GM18873 (cell line): Measurements from ENCODE around the gene STPG2.

Source experiments
- ATAC-seq: cut with Tn5 transposase; IDR thresholded peaks from one replicate; pipeline ENCODE4 v1.9.1; 2021; ENCODE audit warnings: mild to moderate bottlenecking, moderate library complexity, moderate number of reproducible peaks; ENCODE audit not compliant: unreplicated experiment, low FRiP score

STPG2 gene

DNA sequence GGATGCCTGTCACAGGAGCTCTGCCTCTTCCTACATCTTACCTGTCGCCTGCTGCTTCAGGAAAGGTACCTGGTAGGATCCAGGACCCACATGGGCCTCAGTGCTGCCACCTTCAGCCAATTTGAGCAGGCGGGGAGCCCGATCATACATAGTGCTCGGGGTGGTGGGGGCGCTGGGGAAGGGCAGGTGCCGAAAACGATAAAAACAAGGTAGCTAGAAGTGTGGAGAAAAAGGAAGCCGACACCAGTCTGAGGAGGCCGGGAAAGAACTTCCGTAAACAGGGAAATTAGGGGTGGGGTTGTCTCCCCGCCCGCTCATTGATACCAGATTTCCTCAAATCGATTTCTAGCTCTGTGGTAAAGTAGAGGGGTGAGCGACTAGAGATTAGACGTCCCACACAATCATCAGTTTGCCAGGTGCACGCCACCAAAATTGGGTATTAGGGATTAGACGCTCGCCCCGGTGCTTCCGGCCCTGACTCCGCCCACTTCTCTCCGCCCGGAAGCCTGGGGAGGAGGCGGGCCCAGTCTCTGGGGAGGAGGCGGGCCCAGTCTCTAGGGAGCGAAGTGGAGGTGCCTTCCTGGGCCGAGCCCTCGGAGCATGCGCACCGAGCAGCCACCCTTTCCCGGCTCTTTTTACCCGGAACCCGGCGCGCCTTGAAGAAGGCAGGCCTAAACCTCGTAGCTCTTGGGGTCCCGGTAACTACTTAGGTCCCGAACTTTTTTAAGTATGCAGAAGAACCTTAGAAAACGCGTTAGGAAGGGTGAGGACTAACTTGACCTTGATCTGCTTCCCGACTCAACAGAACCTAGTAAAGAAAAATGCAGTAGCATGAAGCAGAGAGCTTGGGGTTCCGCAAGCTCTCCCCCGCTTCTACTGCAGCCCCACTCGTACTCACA is at the start of gene STPG2:
Gene STPG2, minus strand, starts transcription at position 476 of the 899 bp plus-strand sequence.
- peak; percentile 95 for ATAC-seq

DNA sequence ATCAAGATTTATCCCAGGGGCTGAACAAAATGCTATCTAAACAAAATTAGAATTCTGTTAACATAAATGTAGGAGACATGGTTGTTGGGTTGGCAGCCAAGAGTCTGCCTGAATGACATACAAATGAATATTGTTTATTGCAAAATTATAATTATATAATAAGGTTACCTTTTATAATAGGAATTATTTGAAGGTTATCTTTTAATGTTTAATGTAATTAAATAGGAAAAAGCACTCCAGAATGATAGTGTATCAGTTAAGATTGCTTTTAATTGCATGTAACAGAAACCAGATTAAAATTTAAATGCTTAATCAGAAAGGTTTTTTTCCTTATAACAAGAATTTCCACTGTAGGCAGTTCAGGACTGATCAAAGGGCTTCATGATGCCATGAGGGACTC is 42.0 kb upstream of the STPG2 start:
- ATAC-seq, result no peak

DNA sequence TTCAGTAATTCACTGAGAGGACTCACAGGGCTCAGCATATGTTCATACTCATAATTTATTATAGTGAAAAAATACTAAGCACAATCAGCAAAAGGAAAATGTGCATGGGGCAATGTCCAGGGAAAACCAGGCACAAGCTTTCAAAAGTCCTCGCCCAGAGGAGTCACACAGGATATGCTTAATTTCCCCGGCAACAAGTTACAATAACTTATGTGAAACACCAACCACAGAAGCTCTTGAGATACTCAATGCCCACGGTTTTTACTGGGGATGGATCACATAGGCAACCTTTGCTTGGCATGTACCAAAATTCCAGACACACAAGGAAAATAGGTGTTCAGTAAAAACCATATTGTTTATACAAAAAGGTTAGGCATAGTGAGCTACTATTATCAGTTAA is 38.5 kb upstream of the STPG2 start:
- no peak for ATAC-seq

DNA sequence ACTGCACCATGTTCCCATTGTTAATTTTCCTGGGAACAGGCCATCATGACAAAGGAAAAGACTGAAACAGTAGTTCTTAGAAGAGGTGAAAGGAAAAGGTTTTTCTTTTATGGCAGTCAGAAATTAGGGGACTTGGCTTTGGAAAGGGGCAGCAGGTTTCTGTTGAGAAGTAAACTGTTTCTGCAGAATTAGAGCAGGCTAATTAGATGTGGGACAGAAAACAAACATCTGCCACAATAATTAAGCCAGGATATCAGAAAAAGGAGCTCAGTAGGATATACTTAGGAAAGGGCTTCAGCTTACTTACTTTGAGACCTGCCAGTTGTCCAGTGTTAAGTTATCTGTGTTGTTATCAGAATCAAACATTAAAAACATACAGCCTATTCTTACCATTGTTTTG is 36.7 kb upstream of the STPG2 start:
- no peak for ATAC-seq

DNA sequence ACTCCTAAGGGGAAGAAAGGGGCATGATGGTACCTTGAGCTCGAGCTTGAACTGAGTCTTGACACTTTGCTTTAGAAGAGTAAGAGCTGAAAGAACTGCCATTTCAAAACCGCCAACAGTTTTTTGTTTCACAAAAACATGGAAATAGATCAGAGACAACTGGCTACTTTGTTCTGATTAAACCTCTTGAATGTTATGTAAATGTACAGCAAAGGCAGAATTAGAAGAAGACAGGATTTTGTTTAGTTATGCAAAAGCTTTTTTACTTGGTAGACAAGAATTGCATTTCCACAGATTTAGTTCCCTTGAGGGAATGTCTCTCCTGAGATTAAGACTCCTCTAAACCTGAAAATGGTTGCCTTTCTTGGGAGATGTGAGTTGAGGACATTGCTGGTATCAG is 33.3 kb upstream of the STPG2 start:
- ATAC-seq, result no peak

DNA sequence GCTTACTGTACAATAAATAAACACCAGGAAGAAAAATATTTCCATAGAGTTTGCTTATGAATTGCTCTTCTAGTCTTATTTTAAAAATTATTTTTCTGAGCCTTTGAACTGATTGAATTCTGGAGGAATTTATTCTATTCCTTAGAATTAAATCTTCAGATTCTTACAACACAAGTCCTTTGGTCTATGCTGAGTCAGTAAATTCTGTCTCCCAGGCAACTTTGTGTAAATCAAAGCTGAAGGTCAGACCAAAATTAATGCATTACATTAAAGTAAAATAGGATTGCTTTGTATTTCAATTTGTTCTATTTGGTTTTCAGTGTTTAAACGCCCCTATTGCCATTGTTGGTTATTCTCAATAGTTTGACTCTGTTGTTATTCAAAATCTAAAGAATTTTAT is 26.8 kb upstream of the STPG2 start:
- ATAC-seq, result no peak

DNA sequence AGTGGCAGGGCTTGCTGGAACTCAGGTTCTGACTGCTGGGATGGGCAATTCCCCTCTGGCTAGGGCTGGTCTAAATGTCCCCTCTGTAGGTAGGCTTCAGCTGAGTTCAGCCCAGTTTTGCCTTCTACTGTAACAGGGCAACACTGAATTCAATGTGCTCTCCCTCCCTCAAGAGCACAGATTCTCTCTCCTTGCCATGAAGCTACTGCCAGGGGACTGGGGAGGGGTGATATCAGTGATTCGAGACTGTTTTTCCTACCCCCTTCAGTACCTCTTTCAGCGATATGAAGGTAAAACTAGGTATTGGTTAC is 23.4 kb upstream of the STPG2 start:
- ATAC-seq, result no peak

DNA sequence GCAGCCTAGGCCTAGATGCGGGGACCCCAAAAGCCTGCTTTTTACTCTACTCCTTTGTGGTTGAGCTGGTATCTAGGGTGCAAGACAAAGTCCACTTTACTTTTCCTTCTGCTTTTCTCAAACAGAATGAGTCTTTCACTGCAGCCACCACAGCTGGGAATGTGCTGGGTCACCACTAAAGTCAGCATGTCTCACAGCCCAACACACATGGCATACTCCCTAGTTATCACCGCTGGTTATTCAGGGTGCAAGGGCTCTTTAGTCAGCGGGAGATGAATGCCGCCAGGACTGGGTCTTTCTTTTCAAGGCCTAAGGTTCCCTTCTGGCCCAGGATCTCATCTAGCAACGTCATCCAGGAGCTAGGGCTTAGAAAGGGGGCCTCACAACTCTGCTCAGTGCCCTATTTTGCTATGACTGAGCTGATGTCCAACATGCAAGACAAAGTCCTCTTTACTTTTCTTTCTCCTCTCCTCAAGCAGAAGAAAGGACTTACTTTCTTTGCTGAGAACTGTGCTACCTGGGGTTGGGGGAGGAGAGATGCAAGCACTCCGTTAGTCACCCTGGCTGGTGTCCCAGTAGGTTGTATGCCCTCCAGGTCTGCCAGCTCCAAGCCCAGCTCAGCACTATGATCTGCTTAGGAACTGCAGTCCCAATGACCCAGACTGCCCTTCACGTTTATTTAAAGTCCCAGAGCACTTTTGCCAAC is 22.9 kb upstream of the STPG2 start:
- ATAC-seq, result no peak

DNA sequence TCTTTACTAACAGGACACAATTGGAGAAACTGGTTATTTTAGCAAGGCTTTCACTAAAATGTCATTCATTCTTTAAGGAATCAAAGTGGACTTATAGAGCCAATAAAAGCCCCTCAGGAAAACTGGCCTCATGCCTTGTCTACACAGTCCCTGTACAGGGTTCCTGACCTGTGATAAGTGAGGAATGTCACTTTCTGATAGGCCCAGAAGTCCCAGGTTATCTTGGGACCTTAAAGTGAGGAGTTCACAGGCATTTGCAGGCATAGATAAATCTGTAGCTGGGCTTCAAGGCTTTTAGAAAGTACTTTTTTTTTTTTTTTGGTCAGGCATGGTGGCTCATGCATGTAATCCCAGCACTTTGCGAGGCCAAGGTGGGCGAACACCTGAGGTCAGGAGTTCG is 19.4 kb upstream of the STPG2 start:
- ATAC-seq, result no peak

DNA sequence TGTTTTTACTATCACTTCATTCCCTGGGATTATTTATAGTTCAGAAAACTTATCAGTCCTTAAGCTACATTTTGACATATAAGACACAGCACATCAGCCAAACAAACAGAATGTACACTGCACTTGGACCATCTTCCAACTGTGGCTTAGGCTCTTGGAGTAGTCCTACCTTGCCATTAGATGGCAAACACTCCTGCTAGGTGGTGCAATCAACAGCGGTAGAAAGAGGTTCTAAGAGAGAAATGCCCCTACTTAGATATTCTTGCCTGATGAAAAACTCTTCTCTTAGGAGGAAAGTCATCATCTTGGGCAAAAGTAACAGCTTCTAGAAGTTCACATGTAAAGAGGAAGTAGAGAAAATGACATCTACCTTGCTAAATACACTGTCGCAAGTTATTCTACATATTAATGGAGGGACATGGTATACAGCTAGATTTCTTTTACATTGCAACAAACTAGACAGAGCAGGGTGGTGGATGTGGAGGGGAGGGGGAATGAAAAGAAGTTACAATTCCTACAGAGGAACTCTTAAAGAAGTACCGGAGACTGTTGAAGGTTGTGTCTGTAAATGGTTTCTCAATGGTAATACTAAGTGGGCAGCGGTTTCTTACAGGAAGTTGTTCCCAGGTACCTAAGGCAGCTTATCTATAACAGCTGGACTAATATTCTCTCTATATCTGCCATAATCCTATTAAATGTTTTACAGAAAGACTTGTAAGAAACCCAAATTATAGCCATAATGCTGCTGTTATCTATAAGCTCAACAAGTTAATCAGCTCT is 8.1 kb upstream of the STPG2 start:
- ATAC-seq, result no peak

DNA sequence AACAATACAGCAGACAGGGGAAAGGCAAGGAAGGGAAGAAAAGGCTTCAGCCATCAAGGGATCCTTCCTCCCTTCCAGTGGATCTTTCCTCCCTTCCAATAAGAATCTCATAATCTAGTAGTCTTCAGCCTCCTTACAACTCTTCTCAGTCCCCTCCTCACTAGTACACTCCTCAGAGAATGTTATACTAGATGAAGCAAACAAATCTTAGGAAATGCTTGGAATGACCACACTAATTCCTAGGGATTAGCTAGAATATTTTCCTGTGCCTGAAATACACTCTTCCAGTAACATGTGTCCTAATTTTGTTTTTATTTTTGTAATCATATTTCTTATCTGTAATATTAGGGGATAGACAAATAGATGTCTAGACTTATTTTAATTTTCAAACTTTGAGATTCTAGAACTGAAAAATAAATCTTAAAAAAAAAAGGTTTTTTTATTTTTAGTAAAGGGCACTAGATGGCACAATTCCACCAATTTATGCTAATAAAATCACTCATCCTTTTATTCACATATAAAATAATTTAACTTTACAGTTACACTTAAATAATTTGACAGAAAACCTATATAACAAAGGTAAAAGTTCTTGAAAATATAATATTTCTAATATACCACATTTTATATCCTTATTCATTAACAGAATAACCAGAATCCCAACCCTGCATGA is 7.0 kb upstream of the STPG2 start:
- ATAC-seq, result no peak

DNA sequence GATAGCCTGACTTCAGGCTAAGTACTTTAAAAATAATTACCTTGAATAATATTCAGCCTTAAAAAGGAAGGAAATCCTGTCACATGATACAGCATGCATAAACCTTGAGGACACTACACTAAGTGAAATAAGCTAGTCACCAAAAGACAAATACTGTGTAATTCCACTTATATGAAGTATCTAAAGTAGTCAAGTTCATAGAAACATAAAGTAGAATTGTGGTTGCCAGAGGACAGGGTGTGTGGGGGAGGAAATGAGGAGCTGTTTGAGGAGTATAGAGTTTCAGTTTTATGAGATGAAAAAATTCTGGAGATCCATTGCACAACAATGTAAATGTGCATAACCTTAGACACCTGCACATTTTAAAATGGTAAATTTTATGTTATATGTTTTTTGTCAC is 5.6 kb upstream of the STPG2 start:
- no peak for ATAC-seq

DNA sequence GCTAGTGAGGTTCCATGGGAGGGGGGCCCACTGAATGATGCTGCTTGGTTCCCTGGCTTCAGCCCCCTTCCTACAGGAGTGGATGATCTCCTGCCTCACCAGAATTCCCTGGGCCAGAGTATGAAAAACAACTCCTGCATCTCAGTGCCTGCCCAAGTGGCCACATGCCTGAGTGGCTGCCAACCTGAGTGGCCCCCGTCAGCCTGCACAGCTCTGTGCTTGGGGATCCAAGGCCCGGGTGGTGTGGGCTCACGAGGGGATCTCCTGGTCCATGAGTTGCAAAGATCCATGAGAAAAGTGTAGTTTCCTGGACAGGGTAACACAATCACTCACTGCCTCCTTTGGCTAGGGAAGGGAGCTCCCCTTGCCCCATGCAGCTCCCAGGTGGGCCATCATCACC is 17.1 kb downstream of the STPG2 start:
- no peak for ATAC-seq

DNA sequence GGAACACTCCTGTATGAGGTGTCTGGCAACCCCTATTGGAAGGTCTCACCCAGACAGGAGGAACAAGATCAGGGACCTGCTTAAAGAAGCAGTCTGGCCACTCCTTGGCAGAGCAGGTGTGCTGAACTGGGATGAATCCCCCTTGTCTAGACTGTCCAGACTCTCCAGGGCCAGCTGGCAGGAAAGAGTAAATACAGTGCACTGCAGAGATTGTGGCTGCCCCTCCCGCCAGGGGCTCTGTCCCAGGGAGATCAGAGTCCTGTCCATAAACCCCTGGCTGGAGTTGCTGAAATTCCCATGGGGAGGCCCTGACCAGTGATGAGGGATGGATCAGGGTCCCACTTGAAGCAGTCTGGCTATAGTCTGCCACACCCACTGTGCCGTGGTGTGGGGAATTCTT is 17.7 kb downstream of the STPG2 start:
- ATAC-seq, result no peak

DNA sequence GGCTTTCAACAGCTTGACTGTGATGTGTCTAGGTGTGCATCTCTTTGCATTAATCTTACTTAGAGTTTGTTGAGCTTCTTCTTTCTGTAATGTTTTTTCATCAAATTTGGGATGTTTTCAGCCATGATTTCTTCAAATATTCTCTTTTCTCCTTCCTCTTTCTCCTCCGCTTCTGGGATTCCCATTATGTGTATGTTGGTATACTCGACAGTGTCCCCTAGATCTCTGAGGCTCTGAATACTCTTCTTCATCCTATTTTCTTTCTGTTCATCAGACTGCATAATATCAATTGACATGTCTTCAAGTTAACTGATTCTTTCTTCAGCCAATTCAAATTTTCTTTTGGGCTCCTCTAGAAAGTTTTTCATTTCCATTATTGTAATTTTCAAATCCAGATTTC is 25.9 kb downstream of the STPG2 start:
- no peak for ATAC-seq

DNA sequence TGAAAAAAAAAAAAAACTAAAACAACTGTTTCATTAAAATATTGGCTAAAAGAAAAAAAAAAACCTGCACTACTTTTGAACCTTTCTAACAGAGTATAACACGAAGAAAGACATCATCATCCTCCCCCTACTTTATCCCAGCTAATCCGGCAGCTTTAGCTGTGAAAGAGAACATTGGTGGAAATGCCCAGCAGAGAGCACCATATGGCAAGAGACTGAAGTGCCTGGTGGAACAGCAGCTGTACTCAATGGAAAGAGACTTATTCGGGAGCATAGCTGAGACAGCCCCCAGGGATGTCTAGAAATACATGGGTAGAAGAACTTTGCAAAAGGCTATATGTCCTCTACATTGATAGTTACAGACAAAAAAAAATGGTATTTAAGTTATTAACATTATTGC is 30.3 kb downstream of the STPG2 start:
- ATAC-seq, result no peak

DNA sequence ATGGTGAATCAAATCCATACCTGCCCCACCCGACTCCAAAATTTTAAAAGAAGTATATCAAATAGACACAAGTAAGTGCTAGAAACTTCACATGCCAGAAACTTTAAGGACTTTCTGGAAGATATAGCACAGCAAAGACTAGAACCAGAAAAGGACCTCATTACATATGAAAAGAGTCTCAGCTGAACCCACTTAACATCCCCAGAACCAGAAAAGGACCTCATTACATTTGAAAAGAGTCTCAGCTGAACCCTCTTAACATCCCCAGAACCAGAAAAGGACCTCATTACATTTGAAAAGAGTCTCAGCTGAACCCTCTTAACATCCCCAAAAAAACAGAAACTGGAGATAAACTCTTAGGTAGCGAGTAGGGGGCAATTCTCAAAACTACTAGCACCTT is 32.3 kb downstream of the STPG2 start:
- no peak for ATAC-seq

DNA sequence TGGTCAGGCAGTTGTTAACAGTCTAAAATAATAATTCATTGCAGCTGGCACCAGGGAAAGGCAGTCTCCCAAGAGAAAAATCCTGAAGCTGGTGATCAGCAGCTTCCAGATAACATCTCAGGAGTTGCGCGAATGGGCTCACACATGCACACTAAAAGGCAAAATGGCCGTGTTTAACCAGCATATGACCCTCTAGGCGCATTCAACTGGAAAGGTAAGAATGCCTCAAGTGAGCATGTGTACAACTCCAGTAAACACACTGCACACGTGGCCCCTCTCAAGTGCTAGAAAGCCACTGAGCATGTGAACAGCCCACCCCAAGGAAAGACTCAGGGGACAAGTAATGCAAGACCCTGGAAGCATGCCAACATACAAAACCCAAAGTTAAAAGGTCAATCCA is 33.1 kb downstream of the STPG2 start:
- no peak for ATAC-seq

DNA sequence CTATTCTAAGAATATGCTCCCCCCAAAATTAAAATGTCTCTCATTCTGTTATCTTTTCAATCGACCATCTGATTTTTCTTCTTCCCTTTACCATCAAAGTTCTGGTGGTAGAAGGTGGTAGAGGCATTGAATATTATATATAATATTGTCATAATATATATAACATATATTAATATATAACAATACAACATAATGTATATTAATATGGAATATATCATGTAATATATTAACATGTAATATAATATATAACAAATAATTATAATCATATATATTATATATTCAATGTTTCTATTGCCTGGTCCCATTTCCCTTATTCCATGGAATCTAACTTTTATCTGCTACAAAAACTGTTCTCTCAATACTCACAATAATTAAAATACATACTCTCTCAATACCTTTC is 40.6 kb downstream of the STPG2 start:
- no peak for ATAC-seq

DNA sequence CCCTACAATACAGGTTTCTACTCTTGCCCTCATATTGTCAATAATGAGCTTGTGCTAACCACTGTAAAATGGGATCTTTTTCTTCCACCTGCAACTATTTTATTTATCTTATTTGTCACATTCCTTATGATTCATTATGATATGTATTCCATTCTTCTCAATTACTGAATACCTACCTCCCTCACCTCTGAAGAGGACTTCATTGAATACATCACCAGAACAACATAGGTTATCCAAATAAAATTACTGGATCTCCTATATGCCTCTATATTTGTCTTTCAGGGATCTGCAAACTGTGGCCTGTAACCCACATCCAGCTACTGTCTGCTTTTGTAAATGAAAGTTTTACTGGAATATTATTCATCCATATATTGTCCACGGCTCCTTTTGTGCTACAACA is 41.3 kb downstream of the STPG2 start:
- no peak for ATAC-seq

DNA sequence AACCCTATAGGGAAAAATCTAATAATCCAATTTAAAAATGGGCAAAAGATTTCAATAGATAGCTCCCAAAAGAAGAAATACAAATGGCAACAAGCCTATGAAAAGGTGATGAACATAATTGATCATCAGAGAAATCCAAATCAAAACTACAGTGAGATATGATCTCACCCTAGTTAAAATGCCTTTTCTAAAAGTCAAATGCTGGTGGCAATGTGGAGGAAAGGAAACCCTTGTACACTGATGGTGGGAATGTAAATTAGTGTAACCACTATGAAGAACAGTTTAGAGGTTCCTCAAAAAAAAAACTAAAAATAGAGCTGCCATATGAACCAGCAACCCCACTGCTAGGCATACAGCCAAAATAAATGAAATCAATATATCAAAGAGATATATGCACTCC is 44.5 kb downstream of the STPG2 start:
- no peak for ATAC-seq
